ENCODE results near the gene RFX8.

The RFX8 gene

GRCh38 chr2:101435001-101435862, 39.7 kb downstream of the RFX8 start:
- TF ChIP-seq CTCF (IDR thresholded peaks at IDR 0.05; ENCODE audit: unreplicated experiment in 3 of 3): no peak
- Mint-ChIP-seq H3K9me3 (no peaks in the 10 kb centered on the region), H3K27ac (peak overlapping the region; percentile 74 to 90 (median 90)), H3K36me3 (ENCODE audit: low read depth) (no peaks in the 10 kb centered on the region), H3K27me3 (ENCODE audit: low read depth) (peaks cover 10% of the 10 kb centered on the region), H3K4me3 (peak overlapping the region; percentile 15 to 74 (median 65)), H3K4me1 (peaks cover 44% of the 10 kb centered on the region)

GRCh38 chr2:101433465-101433864, 41.4 kb downstream of the RFX8 start:
- no peak overlapping the region for H3K4me3 Mint-ChIP-seq

GRCh38 chr2:101432411-101433181, 42.3 kb downstream of the RFX8 start:
- Mint-ChIP-seq H3K36me3 (ENCODE audit: low read depth) (no peaks in the 10 kb centered on the region), H3K9me3 (no peaks in the 10 kb centered on the region), H3K27ac (no peak overlapping the region), H3K4me1 (peaks cover 37% of the 10 kb centered on the region), H3K4me3 (no peak overlapping the region), H3K27me3 (ENCODE audit: low read depth) (peaks cover 11% of the 10 kb centered on the region)
- no peak for TF ChIP-seq CTCF (IDR thresholded peaks at IDR 0.05; ENCODE audit: unreplicated experiment in 3 of 3)

More at GRCh38 chr2:101433465-101433864, 41.4 kb downstream of the RFX8 start:
- no peaks in the 10 kb centered on the region for H3K36me3 Mint-ChIP-seq (ENCODE audit: low read depth)
- peaks cover 35% of the 10 kb centered on the region for H3K4me1 Mint-ChIP-seq
- H3K27ac Mint-ChIP-seq: peak overlapping the region in 2 of 3 experiments; percentile 20 to 31
- no peaks in the 10 kb centered on the region for H3K9me3 Mint-ChIP-seq
- peaks cover 10% of the 10 kb centered on the region for H3K27me3 Mint-ChIP-seq (ENCODE audit: low read depth)
- TF ChIP-seq CTCF (IDR thresholded peaks at IDR 0.05; ENCODE audit: unreplicated experiment in 3 of 3): no peak

- peaks cover 35% of the 10 kb centered on the region for H3K4me1 Mint-ChIP-seq
- no peak overlapping the region for H3K4me3 Mint-ChIP-seq
- TF ChIP-seq CTCF (IDR thresholded peaks at IDR 0.05; ENCODE audit: unreplicated experiment in 3 of 3): no peak
- no peaks in the 10 kb centered on the region for H3K36me3 Mint-ChIP-seq (ENCODE audit: low read depth)
- no peaks in the 10 kb centered on the region for H3K9me3 Mint-ChIP-seq
- no peak overlapping the region for H3K27ac Mint-ChIP-seq
- H3K27me3 Mint-ChIP-seq (ENCODE audit: low read depth): peaks cover 11% of the 10 kb centered on the region
Observed at GRCh38 chr2:101431486-101431885, 43.4 kb downstream of the RFX8 start.

DNA sequence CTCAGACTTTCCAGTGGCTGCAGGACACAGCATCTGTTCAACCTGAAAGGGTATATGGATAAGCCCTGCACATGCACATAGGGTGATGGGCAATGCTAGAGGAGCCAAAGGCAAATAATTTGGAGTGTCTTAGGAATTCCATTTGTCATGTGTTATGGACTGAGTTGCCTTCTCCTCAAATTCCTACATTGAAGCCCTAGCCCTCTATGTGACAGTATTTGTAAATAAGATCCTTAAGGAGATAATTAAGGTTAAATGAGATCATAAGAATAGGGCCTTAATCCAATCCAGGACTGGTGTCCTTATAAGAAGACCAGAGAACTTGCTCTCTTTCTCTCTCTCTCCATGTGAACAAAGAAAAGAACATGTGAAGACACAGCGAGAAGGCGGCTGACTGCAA, 44.8 kb downstream of the RFX8 start:
- TF ChIP-seq CTCF (IDR thresholded peaks at IDR 0.05; ENCODE audit: unreplicated experiment in 3 of 3): no peak
- H3K4me1 Mint-ChIP-seq: peaks cover 22% of the 10 kb centered on the region
- H3K27me3 Mint-ChIP-seq (ENCODE audit: low read depth): peaks cover 8% of the 10 kb centered on the region
- no peaks in the 10 kb centered on the region for H3K36me3 Mint-ChIP-seq (ENCODE audit: low read depth)
- H3K4me3 Mint-ChIP-seq: no peak overlapping the region
- H3K27ac Mint-ChIP-seq: no peak overlapping the region
- no peaks in the 10 kb centered on the region for H3K9me3 Mint-ChIP-seq

Data from nephron (organoid).